Measurements from ENCODE around the gene CAMK2A.

DNA sequence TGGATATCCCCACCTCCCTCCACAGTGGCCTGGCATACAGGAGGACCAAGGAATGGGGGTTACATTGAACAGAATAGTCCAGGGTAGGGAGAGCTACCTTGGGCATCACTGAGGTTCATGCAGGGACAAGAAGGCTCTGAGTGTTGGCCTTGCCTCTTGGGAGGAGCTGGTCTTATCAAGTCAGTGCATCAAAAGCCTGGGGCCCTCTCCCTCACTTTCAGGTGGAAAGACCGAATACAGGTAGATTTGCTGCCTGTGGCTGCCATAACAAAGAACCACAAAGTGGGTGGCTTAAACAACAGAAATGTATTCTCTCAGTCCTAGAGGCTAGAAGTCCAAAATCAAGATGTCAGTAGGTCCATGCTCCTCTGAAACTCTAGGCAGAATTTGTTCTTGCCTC, 31.6 kb upstream of the CAMK2A start:
- no peak for TF ChIP-seq CTCF (IDR thresholded peaks at IDR 0.05)
- no peak for TF ChIP-seq ZFX (IDR thresholded peaks at IDR 0.05; ENCODE audit: borderline replicate concordance)
